ENCODE measurements around the gene ANKS1B.
"Not testable (repeated sequence)": the region's sequence is repeated elsewhere in the genome, so short reads cannot be mapped to it uniquely, and the experiment has no call there.

ANKS1B gene

GRCh38 chr12:99658671-99659349 lies 325.9 kb downstream of the ANKS1B start:
- in situ Hi-C loops (cut with HindIII; ENCODE audit: low pct_unique_long_range_greater_than_20kb, low sequenced_read_pairs), result no loop called here
- TF ChIP-seq JUND (IDR thresholded peaks at IDR 0.05; ENCODE audit: low read depth), result no peak
- no peak for DNase-seq (ENCODE audit: low read depth in 1 of 2, low spot score in 1 of 2)

- DNase-seq (ENCODE audit: low read depth in 1 of 2, low spot score in 1 of 2), result no peak
- no peak for TF ChIP-seq JUND (IDR thresholded peaks at IDR 0.05; ENCODE audit: low read depth)
- in situ Hi-C loops (cut with HindIII; ENCODE audit: low pct_unique_long_range_greater_than_20kb, low sequenced_read_pairs), result no loop called here
Observed at GRCh38 chr12:99649551-99649950, 335.2 kb downstream of the ANKS1B start.

- in situ Hi-C loops (cut with HindIII; ENCODE audit: low pct_unique_long_range_greater_than_20kb, low sequenced_read_pairs), result no loop called here
- no peak for TF ChIP-seq JUND (IDR thresholded peaks at IDR 0.05; ENCODE audit: low read depth)
- no peak for DNase-seq (ENCODE audit: low read depth in 1 of 2, low spot score in 1 of 2)
Observed at GRCh38 chr12:99648183-99648582, 336.6 kb downstream of the ANKS1B start.

GRCh38 chr12:99647453-99647852 lies 337.3 kb downstream of the ANKS1B start, which contains the start of gene GARIN6:
Gene GARIN6, plus strand, starts transcription at chr12:99647753. Its CDS starts 422 bp downstream, at chr12:99648175.
- in situ Hi-C loops (cut with HindIII; ENCODE audit: low pct_unique_long_range_greater_than_20kb, low sequenced_read_pairs), result no loop called here
- no peak for TF ChIP-seq JUND (IDR thresholded peaks at IDR 0.05; ENCODE audit: low read depth)

GRCh38 chr12:99644629-99645028 lies 340.1 kb downstream of the ANKS1B start:
- no peak for DNase-seq (ENCODE audit: low read depth in 1 of 2, low spot score in 1 of 2)
- no peak for TF ChIP-seq JUND (IDR thresholded peaks at IDR 0.05; ENCODE audit: low read depth)
- in situ Hi-C loops (cut with HindIII; ENCODE audit: low pct_unique_long_range_greater_than_20kb, low sequenced_read_pairs), result no loop called here

More at GRCh38 chr12:99647453-99647852, 337.3 kb downstream of the ANKS1B start, which contains the start of gene GARIN6:
- no peak for DNase-seq (ENCODE audit: low read depth in 1 of 2, low spot score in 1 of 2)

- TF ChIP-seq JUND (IDR thresholded peaks at IDR 0.05; ENCODE audit: low read depth), result no peak
- in situ Hi-C loops (cut with HindIII; ENCODE audit: low pct_unique_long_range_greater_than_20kb, low sequenced_read_pairs), result no loop called here
- DNase-seq (ENCODE audit: low read depth in 1 of 2, low spot score in 1 of 2), result no peak
Observed at GRCh38 chr12:99627459-99627858, 357.3 kb downstream of the ANKS1B start.

GRCh38 chr12:99624591-99624990 lies 360.1 kb downstream of the ANKS1B start:
- in situ Hi-C loops (cut with HindIII; ENCODE audit: low pct_unique_long_range_greater_than_20kb, low sequenced_read_pairs); DNase-seq (ENCODE audit: low read depth in 1 of 2, low spot score in 1 of 2): not testable (repeated sequence)

GRCh38 chr12:99620159-99620479 lies 364.6 kb downstream of the ANKS1B start:
- TF ChIP-seq JUND (IDR thresholded peaks at IDR 0.05; ENCODE audit: low read depth), result no peak
- in situ Hi-C loops (cut with HindIII; ENCODE audit: low pct_unique_long_range_greater_than_20kb, low sequenced_read_pairs), result no loop called here
- DNase-seq (ENCODE audit: low read depth in 1 of 2, low spot score in 1 of 2), result no peak

- TF ChIP-seq JUND (IDR thresholded peaks at IDR 0.05; ENCODE audit: low read depth), result no peak
- peak in 1 of 2 experiments; percentile 74 for DNase-seq (ENCODE audit: low read depth in 1 of 2, low spot score in 1 of 2)
- in situ Hi-C loops (cut with HindIII; ENCODE audit: low pct_unique_long_range_greater_than_20kb, low sequenced_read_pairs), result no loop called here
Observed at GRCh38 chr12:99619389-99620158, 365.2 kb downstream of the ANKS1B start.

GRCh38 chr12:99618657-99619056 lies 366.1 kb downstream of the ANKS1B start:
- in situ Hi-C loops (cut with HindIII; ENCODE audit: low pct_unique_long_range_greater_than_20kb, low sequenced_read_pairs), result no loop called here

GRCh38 chr12:99611599-99611998 lies 373.1 kb downstream of the ANKS1B start:
- in situ Hi-C loops (cut with HindIII; ENCODE audit: low pct_unique_long_range_greater_than_20kb, low sequenced_read_pairs), result no loop called here

More at GRCh38 chr12:99618657-99619056, 366.1 kb downstream of the ANKS1B start:
- no peak for TF ChIP-seq JUND (IDR thresholded peaks at IDR 0.05; ENCODE audit: low read depth)
- DNase-seq (ENCODE audit: low read depth in 1 of 2, low spot score in 1 of 2), result no peak

GRCh38 chr12:99611117-99611516 lies 373.6 kb downstream of the ANKS1B start:
- in situ Hi-C loops (cut with HindIII; ENCODE audit: low pct_unique_long_range_greater_than_20kb, low sequenced_read_pairs), result no loop called here
- no peak for TF ChIP-seq JUND (IDR thresholded peaks at IDR 0.05; ENCODE audit: low read depth)
- no peak for DNase-seq (ENCODE audit: low read depth in 1 of 2, low spot score in 1 of 2)

More at GRCh38 chr12:99611599-99611998, 373.1 kb downstream of the ANKS1B start:
- no peak for TF ChIP-seq JUND (IDR thresholded peaks at IDR 0.05; ENCODE audit: low read depth)
- DNase-seq (ENCODE audit: low read depth in 1 of 2, low spot score in 1 of 2), result no peak

GRCh38 chr12:99609455-99610181 lies 375.1 kb downstream of the ANKS1B start:
- TF ChIP-seq JUND (IDR thresholded peaks at IDR 0.05; ENCODE audit: low read depth), result no peak
- DNase-seq (ENCODE audit: low read depth in 1 of 2, low spot score in 1 of 2), result peak in 1 of 2 experiments; percentile 59
- in situ Hi-C loops (cut with HindIII; ENCODE audit: low pct_unique_long_range_greater_than_20kb, low sequenced_read_pairs), result no loop called here
